Stimulated activated CD8-positive, alpha-beta memory T cell treated with anti-CD3 and anti-CD28 coated beads, Interleukin-15, amount 100 ng/mL, for 48 hours (primary cell): ENCODE measurements around the gene DPPA5.
"Not testable (repeated sequence)": the region's sequence is repeated elsewhere in the genome, so short reads cannot be mapped to it uniquely, and the experiment has no call there.

Experiments
- DNase-seq, 2 donors: peaks; one replicate each; pipeline ENCODE4 v3.0.0-alpha.2; 2020; ENCODE audit warnings: low read depth in 2 of 2

DPPA5 gene, protein sequence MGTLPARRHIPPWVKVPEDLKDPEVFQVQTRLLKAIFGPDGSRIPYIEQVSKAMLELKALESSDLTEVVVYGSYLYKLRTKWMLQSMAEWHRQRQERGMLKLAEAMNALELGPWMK

GRCh38 chr6:73353636-73354593 is at the start of gene DPPA5:
Gene DPPA5 (minus strand): TSS chr6:73354276. CDS start chr6:73354225, 51 bp downstream.
- DNase-seq: no peak

GRCh38 chr6:73400656-73401055 is 46.6 kb upstream of the DPPA5 start:
- DNase-seq: no peak

DNA sequence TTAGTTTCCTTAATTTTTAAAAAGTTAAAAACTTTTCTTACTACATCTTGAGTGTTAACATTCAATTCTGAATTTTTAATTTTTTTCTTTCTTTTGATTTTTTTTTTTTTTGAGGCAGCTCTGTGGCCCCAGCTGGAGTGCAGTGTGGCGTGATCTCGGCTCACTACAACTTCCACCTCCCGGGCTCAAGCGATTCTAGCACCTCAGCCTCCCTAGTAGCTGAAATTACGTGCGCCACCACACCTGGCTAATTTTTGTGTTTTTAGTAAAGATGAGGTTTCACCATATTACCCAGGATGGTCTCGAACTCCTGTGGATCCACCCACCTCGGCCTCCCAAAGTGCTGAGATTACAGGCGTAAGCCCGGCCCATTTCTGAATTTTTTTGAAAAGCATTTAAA is 41.8 kb upstream of the DPPA5 start:
- no peak for DNase-seq

- peak in 1 of 2 donors; percentile 27 for DNase-seq
Measured at GRCh38 chr6:73394577-73395354, 40.7 kb upstream of the DPPA5 start, which contains the start of gene DDX43. Gene DDX43 (plus strand): TSS chr6:73394828. CDS start chr6:73394906, 78 bp downstream.

DNA sequence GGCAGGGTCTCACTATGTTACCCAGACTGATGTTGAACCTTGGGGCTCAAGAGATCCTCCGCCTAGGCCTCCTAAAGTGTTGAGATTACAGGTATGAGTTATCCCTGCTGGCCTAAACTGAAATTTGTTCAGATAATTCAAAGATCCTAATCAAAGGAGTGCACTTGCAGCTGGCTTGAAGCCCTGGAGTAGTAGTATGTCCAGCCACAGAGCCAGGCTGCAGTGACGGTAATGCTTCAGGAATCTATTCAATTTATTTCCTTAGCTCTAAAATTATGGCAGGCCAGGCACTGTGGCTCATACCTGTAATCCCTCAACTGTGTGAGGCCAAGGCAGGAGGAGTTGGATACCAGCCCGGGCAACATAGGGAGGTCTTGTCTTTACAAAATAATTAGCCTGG is 39.2 kb upstream of the DPPA5 start:
- no peak for DNase-seq

DNA sequence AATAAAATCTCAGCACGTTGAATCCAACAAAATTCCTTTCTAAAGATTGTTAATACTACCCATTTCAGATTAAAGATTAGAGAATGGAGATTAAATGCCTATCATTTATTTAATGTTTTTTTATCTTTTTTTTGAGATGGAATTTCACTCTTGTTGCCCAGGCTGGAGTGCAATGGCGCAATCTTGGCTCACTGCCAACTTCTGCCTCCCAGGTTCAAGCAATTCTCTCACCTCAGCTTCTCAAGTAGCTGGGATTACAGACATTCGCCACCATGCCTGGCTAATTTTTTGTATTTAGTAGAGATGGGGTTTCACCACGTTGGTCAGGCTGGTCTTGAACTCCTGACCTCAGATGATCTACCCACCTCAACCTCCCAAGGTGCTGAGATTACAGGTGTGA is 38.1 kb upstream of the DPPA5 start:
- DNase-seq: not testable (repeated sequence)

GRCh38 chr6:73391675-73392074 is 37.6 kb upstream of the DPPA5 start:
- DNase-seq: no peak

- DNase-seq: no peak
Measured at GRCh38 chr6:73389854-73390253, 35.8 kb upstream of the DPPA5 start.

DNA sequence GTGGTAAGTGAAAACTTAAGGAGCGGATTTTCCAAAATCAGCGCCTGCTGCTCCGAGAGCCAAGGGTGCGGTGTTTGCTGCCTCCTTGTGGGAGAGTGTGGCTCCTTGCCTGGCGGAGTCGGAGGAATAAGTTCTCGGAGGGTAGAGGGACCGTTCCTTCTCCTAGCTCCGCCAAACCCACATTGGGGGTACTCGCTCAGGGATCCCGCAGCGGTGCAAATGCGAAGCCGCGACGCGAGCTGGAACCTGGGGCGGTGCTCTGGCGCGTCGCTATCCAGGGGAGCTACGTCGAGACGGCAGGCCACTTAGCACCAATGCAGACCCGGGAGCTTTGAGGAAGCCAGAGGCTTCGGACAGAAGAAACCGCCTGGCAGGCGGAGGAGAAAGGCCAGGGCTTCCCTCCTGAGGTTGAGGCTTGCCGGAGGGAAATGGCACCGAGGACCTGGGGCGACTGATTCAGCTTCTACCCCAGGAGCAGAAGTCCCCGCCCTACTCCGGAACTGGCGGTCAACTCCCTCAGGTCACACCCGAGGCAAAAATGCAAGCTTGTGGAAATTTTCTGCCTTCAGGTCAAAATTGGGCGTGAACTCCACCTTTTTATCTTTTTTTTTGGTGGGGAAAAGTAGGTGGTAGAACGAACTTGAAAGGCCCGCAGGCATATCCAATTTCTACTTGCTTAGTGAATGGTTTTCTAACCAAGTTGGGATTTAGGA is 34.9 kb upstream of the DPPA5 start:
- peak; percentile 39 to 52 for DNase-seq

DNA sequence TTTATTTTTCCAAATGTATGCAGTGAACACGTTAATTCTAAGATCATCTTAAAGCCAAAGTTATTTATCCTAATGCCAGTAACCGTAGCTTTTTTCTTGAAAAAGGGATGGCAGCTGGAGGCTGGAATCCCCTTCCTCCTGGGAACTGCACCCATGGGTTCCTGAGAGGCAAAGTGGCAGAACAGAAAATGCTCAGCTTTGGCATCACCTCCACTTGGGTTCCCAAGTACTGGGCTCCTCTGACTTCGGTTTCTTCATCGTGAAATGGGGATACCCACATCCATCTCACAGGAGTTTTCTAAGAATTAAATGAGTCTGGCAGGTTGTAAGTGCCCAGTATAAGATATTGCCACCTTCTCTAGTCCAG is 34.3 kb upstream of the DPPA5 start:
- DNase-seq: no peak

GRCh38 chr6:73382462-73383113 is 28.5 kb upstream of the DPPA5 start:
- no peak for DNase-seq

- DNase-seq: not testable (repeated sequence)
Measured at GRCh38 chr6:73381531-73381930, 27.5 kb upstream of the DPPA5 start.

DNA sequence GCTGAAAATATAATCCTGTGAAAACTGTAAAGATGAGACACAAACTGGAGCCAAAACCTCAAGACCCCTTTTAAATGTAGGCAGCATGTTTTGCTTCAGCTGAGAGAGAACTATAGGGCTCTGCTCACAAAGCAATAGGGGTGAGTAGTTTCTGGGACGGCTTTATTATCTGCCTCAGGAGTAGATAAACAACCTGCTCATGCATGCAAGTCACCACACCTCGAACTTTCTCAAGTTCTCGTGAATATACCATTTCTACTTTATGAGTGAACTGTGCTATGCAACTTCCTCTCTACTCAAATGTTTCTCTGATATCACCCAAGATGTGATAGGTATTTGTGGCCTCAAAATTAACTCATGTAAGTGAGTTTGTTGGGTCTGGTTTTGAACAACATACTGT is 23.1 kb upstream of the DPPA5 start:
- no peak for DNase-seq

GRCh38 chr6:73375216-73375615 is 21.1 kb upstream of the DPPA5 start:
- DNase-seq: no peak

DNA sequence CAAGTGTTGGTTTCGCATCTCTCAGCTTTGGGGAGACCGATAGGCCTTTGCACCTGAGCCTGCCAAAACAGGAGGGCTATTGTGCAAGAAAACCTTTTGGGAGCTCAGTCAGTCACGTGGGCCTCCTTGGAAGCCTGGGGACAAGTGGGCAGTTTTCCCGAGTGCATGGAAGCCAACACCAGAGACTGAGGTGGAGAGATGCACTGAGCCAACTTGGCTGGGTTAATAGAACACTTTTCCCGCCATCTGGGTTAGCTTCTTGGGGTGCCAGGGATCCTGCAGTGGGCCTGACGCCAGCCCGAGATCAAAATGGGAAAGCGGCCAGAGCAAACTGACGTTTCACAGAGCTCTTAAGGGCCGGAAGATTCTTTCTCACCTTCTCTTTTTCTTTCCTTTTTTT is 18.4 kb upstream of the DPPA5 start:
- no peak for DNase-seq

GRCh38 chr6:73371984-73372383 is 17.9 kb upstream of the DPPA5 start:
- no peak for DNase-seq

GRCh38 chr6:73369563-73369962 is 15.5 kb upstream of the DPPA5 start, which contains the start of gene OOEP:
Gene OOEP (minus strand): TSS chr6:73369897. CDS start chr6:73369792, 105 bp downstream.
- no peak for DNase-seq

- no peak for DNase-seq
Measured at GRCh38 chr6:73369157-73369556, 15.1 kb upstream of the DPPA5 start.

DNA sequence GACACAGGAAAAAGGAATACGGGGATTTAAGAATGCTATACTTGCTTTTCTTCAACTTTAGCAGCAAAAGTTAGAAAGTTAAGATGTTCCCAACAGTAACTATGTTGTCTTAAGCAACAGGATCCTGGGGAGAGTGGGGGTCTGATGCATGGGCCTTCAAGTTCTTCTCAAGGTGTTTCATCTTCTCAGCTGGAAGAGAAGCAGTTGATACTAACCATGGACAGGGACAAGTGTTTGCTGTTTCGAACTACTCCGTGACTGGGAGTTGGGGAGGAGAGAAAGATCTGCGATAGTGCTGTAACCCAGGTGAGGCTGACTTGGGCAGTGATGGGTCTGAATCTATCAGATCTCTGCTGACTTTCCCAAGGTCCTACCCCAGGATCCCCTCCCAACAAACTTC is 14.6 kb upstream of the DPPA5 start:
- DNase-seq: no peak

- DNase-seq: no peak
Measured at GRCh38 chr6:73367761-73368355, 13.8 kb upstream of the DPPA5 start.

- DNase-seq: no peak
Measured at GRCh38 chr6:73364549-73364948, 10.5 kb upstream of the DPPA5 start.
